ENCODE results near the gene ACOT6. TPM values are rescaled to one million over a fixed set of nuclear protein-coding genes. Genes with fewer than 3 reads are reported as not detected.

The ACOT6 gene
- total RNA-seq, 1 donor from 2014 or later = not detected

- Mint-ChIP-seq H3K36me3 (ENCODE audit: low read depth, unreplicated experiment) (peaks cover 6% of the 10 kb centered on the region), H3K9me3 (ENCODE audit: unreplicated experiment) (no peaks in the 10 kb centered on the region), H3K4me1 (ENCODE audit: unreplicated experiment) (no peaks in the 10 kb centered on the region), H3K4me3 (ENCODE audit: unreplicated experiment) (no peak overlapping the region), H3K27me3 (ENCODE audit: unreplicated experiment) (peaks cover under 1% of the 10 kb centered on the region), H3K27ac (ENCODE audit: unreplicated experiment) (no peak overlapping the region)
- TF ChIP-seq, protein P1, sequence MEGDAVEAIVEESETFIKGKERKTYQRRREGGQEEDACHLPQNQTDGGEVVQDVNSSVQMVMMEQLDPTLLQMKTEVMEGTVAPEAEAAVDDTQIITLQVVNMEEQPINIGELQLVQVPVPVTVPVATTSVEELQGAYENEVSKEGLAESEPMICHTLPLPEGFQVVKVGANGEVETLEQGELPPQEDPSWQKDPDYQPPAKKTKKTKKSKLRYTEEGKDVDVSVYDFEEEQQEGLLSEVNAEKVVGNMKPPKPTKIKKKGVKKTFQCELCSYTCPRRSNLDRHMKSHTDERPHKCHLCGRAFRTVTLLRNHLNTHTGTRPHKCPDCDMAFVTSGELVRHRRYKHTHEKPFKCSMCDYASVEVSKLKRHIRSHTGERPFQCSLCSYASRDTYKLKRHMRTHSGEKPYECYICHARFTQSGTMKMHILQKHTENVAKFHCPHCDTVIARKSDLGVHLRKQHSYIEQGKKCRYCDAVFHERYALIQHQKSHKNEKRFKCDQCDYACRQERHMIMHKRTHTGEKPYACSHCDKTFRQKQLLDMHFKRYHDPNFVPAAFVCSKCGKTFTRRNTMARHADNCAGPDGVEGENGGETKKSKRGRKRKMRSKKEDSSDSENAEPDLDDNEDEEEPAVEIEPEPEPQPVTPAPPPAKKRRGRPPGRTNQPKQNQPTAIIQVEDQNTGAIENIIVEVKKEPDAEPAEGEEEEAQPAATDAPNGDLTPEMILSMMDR (IDR thresholded peaks at IDR 0.05; ENCODE audit: unreplicated experiment) = no peak
- no peak for DNase-seq (ENCODE audit: low spot score)
Measured at GRCh38 chr14:73607241-73607640, 5.1 kb upstream of the ACOT6 start.

- TF ChIP-seq, protein P1 (IDR thresholded peaks at IDR 0.05; ENCODE audit: unreplicated experiment) = no peak
- no peak for DNase-seq (ENCODE audit: low spot score)
- peaks cover 1% of the 10 kb centered on the region for H3K27me3 Mint-ChIP-seq (ENCODE audit: unreplicated experiment)
- no peak overlapping the region for H3K27ac Mint-ChIP-seq (ENCODE audit: unreplicated experiment)
- peaks cover 6% of the 10 kb centered on the region for H3K36me3 Mint-ChIP-seq (ENCODE audit: low read depth, unreplicated experiment)
- H3K4me1 Mint-ChIP-seq (ENCODE audit: unreplicated experiment) = no peaks in the 10 kb centered on the region
- H3K4me3 Mint-ChIP-seq (ENCODE audit: unreplicated experiment) = no peak overlapping the region
- H3K9me3 Mint-ChIP-seq (ENCODE audit: unreplicated experiment) = no peaks in the 10 kb centered on the region
Measured at GRCh38 chr14:73610687-73611086, 1.6 kb upstream of the ACOT6 start.

GRCh38 chr14:73613046-73613383, 698 bp downstream of the ACOT6 start:
- TF ChIP-seq, protein P1 (IDR thresholded peaks at IDR 0.05; ENCODE audit: unreplicated experiment) = no peak
- no peaks in the 10 kb centered on the region for H3K36me3 Mint-ChIP-seq (ENCODE audit: low read depth, unreplicated experiment)
- H3K27me3 Mint-ChIP-seq (ENCODE audit: unreplicated experiment) = peaks cover 1% of the 10 kb centered on the region
- peak overlapping the region; percentile 91 for H3K4me3 Mint-ChIP-seq (ENCODE audit: unreplicated experiment)
- DNase-seq (ENCODE audit: low spot score) = no peak
- no peaks in the 10 kb centered on the region for H3K4me1 Mint-ChIP-seq (ENCODE audit: unreplicated experiment)
- H3K9me3 Mint-ChIP-seq (ENCODE audit: unreplicated experiment) = no peaks in the 10 kb centered on the region
- peak overlapping the region; percentile 64 for H3K27ac Mint-ChIP-seq (ENCODE audit: unreplicated experiment)

DNA sequence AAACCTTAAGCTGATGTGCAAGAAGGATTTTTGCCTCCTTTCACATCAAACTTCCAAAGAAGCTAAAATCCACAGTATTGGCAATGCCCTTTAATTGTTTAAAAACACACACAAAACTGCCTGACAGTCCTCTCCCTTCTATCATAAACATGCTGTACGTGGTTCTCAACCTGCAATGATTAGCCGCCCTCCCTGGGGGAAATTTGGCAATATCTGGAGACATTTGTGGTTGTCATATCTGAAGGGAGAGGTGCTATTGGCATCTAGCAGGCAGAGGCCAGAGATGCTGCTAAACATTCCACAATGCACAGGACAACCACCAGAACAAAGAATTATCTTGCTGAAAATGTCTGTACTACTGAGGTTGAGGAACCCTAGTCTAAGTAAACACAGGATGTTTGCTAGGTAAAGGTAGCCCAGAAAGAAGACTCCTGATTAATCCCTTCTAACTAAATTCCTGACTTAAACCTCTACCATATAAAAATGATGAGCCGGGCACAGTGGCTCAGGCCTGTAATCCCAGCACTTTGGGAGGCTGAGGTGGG, 1.2 kb downstream of the ACOT6 start:
- Mint-ChIP-seq H3K27ac (ENCODE audit: unreplicated experiment) (no peak overlapping the region), H3K27me3 (ENCODE audit: unreplicated experiment) (peaks cover 1% of the 10 kb centered on the region), H3K4me1 (ENCODE audit: unreplicated experiment) (no peaks in the 10 kb centered on the region), H3K9me3 (ENCODE audit: unreplicated experiment) (no peaks in the 10 kb centered on the region), H3K36me3 (ENCODE audit: low read depth, unreplicated experiment) (no peaks in the 10 kb centered on the region), H3K4me3 (ENCODE audit: unreplicated experiment) (peak overlapping the region; percentile 91)
- TF ChIP-seq, protein P1 (IDR thresholded peaks at IDR 0.05; ENCODE audit: unreplicated experiment) = no peak
- DNase-seq (ENCODE audit: low spot score) = no peak

DNA sequence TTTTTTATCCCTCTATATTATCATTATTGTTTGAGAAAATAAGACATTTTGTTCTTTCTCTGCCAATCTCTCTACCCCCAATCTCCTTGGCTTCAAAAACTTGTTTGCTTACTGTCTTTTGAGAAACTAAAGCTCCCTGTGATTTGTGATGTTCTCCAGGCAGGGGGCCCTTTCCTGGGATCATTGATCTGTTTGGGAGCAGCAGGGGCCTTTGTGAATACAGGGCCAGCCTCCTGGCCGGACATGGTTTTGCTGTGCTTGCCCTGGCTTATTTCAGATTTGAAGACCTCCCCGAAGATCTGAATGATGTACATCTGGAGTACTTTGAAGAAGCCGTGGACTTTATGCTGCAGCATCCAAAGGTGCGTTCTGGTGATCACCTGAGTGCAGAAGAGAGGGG, 4.5 kb downstream of the ACOT6 start:
- Mint-ChIP-seq H3K9me3 (ENCODE audit: unreplicated experiment) (no peaks in the 10 kb centered on the region), H3K4me1 (ENCODE audit: unreplicated experiment) (no peaks in the 10 kb centered on the region), H3K4me3 (ENCODE audit: unreplicated experiment) (no peak overlapping the region), H3K36me3 (ENCODE audit: low read depth, unreplicated experiment) (no peaks in the 10 kb centered on the region), H3K27ac (ENCODE audit: unreplicated experiment) (no peak overlapping the region), H3K27me3 (ENCODE audit: unreplicated experiment) (peaks cover 1% of the 10 kb centered on the region)
- TF ChIP-seq, protein P1 (IDR thresholded peaks at IDR 0.05; ENCODE audit: unreplicated experiment) = no peak
- no peak for DNase-seq (ENCODE audit: low spot score)

Measured in endothelial cell (in vitro differentiated cells).